H9 (cell line): ENCODE data around the gene ZNF557. TPM values are rescaled to one million over a fixed set of nuclear protein-coding genes. Genes with fewer than 3 reads are reported as not detected.

Experiments
- DNase-seq: peaks from one replicate; pipeline ENCODE4 v3.0.0-alpha.2; 2017
- H2AFZ ChIP-seq: one replicate; pipeline ENCODE4 v1.6.1; 2013; ENCODE audit warnings: mild to moderate bottlenecking, low read length, control low read depth, moderate library complexity
- H2AK5ac ChIP-seq: 2 replicates; pipeline ENCODE4 v1.6.1; 2013; ENCODE audit warnings: low read length, control low read depth, mixed read lengths; ENCODE audit not compliant: insufficient read length
- H2BK120ac ChIP-seq: one replicate; pipeline ENCODE4 v1.6.1; 2013; ENCODE audit warnings: low read depth, mild to moderate bottlenecking, low read length, control low read depth, inconsistent platforms; ENCODE audit not compliant: poor library complexity, severe bottlenecking
- H2BK12ac ChIP-seq: 2 replicates; pipeline ENCODE4 v1.6.1; 2013; ENCODE audit warnings: low read length, control low read depth, mixed read lengths, low read depth; ENCODE audit not compliant: insufficient read length
- H2BK15ac ChIP-seq: 2 replicates; pipeline ENCODE4 v1.6.1; 2013; ENCODE audit warnings: low read depth, low read length, control low read depth
- H2BK20ac ChIP-seq: one replicate; pipeline ENCODE4 v1.6.1; 2013; ENCODE audit warnings: low read depth, mild to moderate bottlenecking, low read length, control low read depth, inconsistent platforms; ENCODE audit not compliant: poor library complexity, severe bottlenecking
- H2BK5ac ChIP-seq: 2 replicates; pipeline ENCODE4 v1.6.1; 2013; ENCODE audit warnings: low read length, control low read depth, mixed read lengths; ENCODE audit not compliant: insufficient read length
- H3K14ac ChIP-seq: 2 replicates; pipeline ENCODE4 v1.6.1; 2013; ENCODE audit warnings: low read length, control low read depth; ENCODE audit not compliant: insufficient read depth
- H3K18ac ChIP-seq: 2 replicates; pipeline ENCODE4 v1.6.1; 2013; ENCODE audit warnings: low read depth, mild to moderate bottlenecking, mixed read lengths, low read length, control low read depth; ENCODE audit not compliant: insufficient read length
- H3K23ac ChIP-seq: 2 replicates; pipeline ENCODE4 v1.6.1; 2013; ENCODE audit warnings: low read length, control low read depth, mixed read lengths, low read depth; ENCODE audit not compliant: insufficient read length
- H3K23me2 ChIP-seq: 2 replicates; pipeline ENCODE4 v1.6.1; 2013; ENCODE audit warnings: low read depth, mild to moderate bottlenecking, mixed read lengths, low read length, control low read depth; ENCODE audit not compliant: insufficient read length, poor library complexity, severe bottlenecking
- H3K27ac ChIP-seq: 2 replicates; pipeline ENCODE4 v1.5.1; 2013; ENCODE audit warnings: low read length, control low read depth, mixed read lengths, low read depth; ENCODE audit not compliant: insufficient read length
- H3K27me3 ChIP-seq: 2 replicates; pipeline ENCODE4 v1.6.1; 2013; ENCODE audit warnings: low read length, control low read depth, inconsistent platforms; ENCODE audit not compliant: insufficient read depth
- H3K4ac ChIP-seq: 2 replicates; pipeline ENCODE4 v1.6.1; 2013; ENCODE audit warnings: low read depth, mild to moderate bottlenecking, control low read depth, inconsistent platforms, low read length, moderate library complexity
- H3K4me1 ChIP-seq: 2 replicates; pipeline ENCODE4 v1.6.1; 2013; ENCODE audit warnings: low read length, control low read depth, inconsistent platforms; ENCODE audit not compliant: insufficient read depth
- H3K4me2 ChIP-seq: 2 replicates; pipeline ENCODE4 v1.6.1; 2013; ENCODE audit warnings: low read length, control low read depth, mixed read lengths; ENCODE audit not compliant: insufficient read length, insufficient read depth
- H3K56ac ChIP-seq: 2 replicates; pipeline ENCODE4 v1.6.1; 2013; ENCODE audit warnings: low read depth, mild to moderate bottlenecking, mixed read lengths, low read length, control low read depth; ENCODE audit not compliant: insufficient read length
- H3K79me1 ChIP-seq: 2 replicates; pipeline ENCODE4 v1.6.1; 2013; ENCODE audit warnings: low read depth, mild to moderate bottlenecking, moderate library complexity, low read length, control low read depth, inconsistent platforms; ENCODE audit not compliant: insufficient read depth, poor library complexity, severe bottlenecking
- H3K79me2 ChIP-seq: 2 replicates; pipeline ENCODE4 v1.6.1; 2013; ENCODE audit warnings: low read length, control low read depth, inconsistent platforms; ENCODE audit not compliant: insufficient read depth
- H3K9ac ChIP-seq: 2 replicates; pipeline ENCODE4 v1.6.1; 2013; ENCODE audit warnings: low read length, control low read depth, mixed read lengths; ENCODE audit not compliant: insufficient read length; ENCODE audit errors: extremely low read depth
- H3K9me3 ChIP-seq: one replicate; pipeline ENCODE4 v1.6.1; 2013; ENCODE audit warnings: low read depth, low read length, inconsistent platforms; ENCODE audit not compliant: control insufficient read depth
- H3T11ph ChIP-seq: one replicate; pipeline ENCODE4 v1.6.1; 2013; ENCODE audit warnings: mild to moderate bottlenecking, low read length, control low read depth, inconsistent platforms
- H4K20me1 ChIP-seq: one replicate; pipeline ENCODE4 v1.6.1; 2013; ENCODE audit not compliant: control insufficient read depth, insufficient read length, insufficient read depth
- H4K5ac ChIP-seq: 2 replicates; pipeline ENCODE4 v1.6.1; 2013; ENCODE audit warnings: low read depth, mild to moderate bottlenecking, mixed read lengths, low read length, control low read depth; ENCODE audit not compliant: insufficient read length
- H4K8ac ChIP-seq: replicated peaks from 2 replicates; pipeline ENCODE4 v1.6.1; 2013; ENCODE audit warnings: low read length, control low read depth, mixed read lengths, low read depth; ENCODE audit not compliant: insufficient read length
- H4K91ac ChIP-seq: 2 replicates; pipeline ENCODE4 v1.6.1; 2013; ENCODE audit warnings: low read depth, mild to moderate bottlenecking, moderate library complexity, mixed read lengths, low read length, control low read depth; ENCODE audit not compliant: insufficient read length
- H3K27ac Mint-ChIP-seq, 3 experiments: 2 replicates in 2 of 3; 3 replicates in 1 of 3; pipeline ENCODE4 v1.8.0; 2020 to 2021; ENCODE audit warnings: mixed read lengths in 3 of 3, mild to moderate bottlenecking in 1 of 3, moderate library complexity in 1 of 3
- H3K27me3 Mint-ChIP-seq: 2 replicates; pipeline ENCODE4 v1.8.0; 2021; ENCODE audit warnings: low read depth, mild to moderate bottlenecking, moderate library complexity, mixed read lengths
- H3K36me3 Mint-ChIP-seq, 3 experiments: 2 replicates in 2 of 3; 3 replicates in 1 of 3; pipeline ENCODE4 v1.8.0; 2020 to 2021; ENCODE audit warnings: low read depth in 3 of 3, mixed read lengths in 3 of 3; ENCODE audit not compliant: insufficient read depth in 1 of 3
- H3K4me1 Mint-ChIP-seq, 2 experiments: 2 replicates each; pipeline ENCODE4 v1.8.0; 2020; ENCODE audit warnings: mixed read lengths in 2 of 2
- H3K4me3 Mint-ChIP-seq, 2 experiments: 2 replicates in 1 of 2; 3 replicates in 1 of 2; pipeline ENCODE4 v1.8.0; 2020 to 2021; ENCODE audit warnings: mild to moderate bottlenecking in 2 of 2, mixed read lengths in 2 of 2, moderate library complexity in 1 of 2
- H3K9me3 Mint-ChIP-seq, 2 experiments: 2 replicates in 1 of 2; 3 replicates in 1 of 2; pipeline ENCODE4 v1.8.0; 2020; ENCODE audit warnings: mild to moderate bottlenecking in 2 of 2, mixed read lengths in 2 of 2, moderate library complexity in 1 of 2
- CTCF ChIP-seq: fragments of 200-600 bp; sonication (generic); conservative IDR thresholded peaks from 3 replicates; pipeline ENCODE4 v1.8.0; 2021; ENCODE audit warnings: antibody characterized with exemption, mild to moderate bottlenecking
- WGBS: extraction: QIAGEN DNeasy Blood & Tissue Kit; methylation state at CpG from one replicate; pipeline ENCODE4 v1.1.7; 2013; ENCODE audit warnings: missing lambda C conversion rate, low lambda C conversion rate, mixed read lengths; ENCODE audit not compliant: insufficient read length; ENCODE audit errors: extremely low coverage; 5-methylcytosine and 5-hydroxymethylcytosine counted together
- total RNA-seq: library from RNA; stranded (reverse); gene quantifications from 2 replicates; pipeline ENCODE4 v1.2.1, GENCODE V29; 2021

ZNF557 gene
- total RNA-seq, 1 experiment from 2014 or later: 12.2 TPM

- no peaks in the 10 kb centered on the region for H3K9me3 ChIP-seq
- H2AK5ac ChIP-seq: no peak overlapping the region
- no peak overlapping the region for H3K23ac ChIP-seq
- WGBS: 100% methylated on average over 7 of the region's 10 CpGs
- H3K79me2 ChIP-seq: no peaks in the 10 kb centered on the region
- no peak overlapping the region for H3K14ac ChIP-seq
- peaks cover 3% of the 10 kb centered on the region in 2 experiments; a peak in 3 of 5 replicates for H3K9me3 Mint-ChIP-seq
- no peak for TF ChIP-seq CTCF
- no peaks in the 10 kb centered on the region; the same call in 1 of the 2 replicates for H3K4me1 ChIP-seq
- no peak overlapping the region for H3K18ac ChIP-seq
- H4K5ac ChIP-seq: no peak overlapping the region
- H3K23me2 ChIP-seq: no peaks in the 10 kb centered on the region
- peak overlapping the region; percentile 9 for H4K8ac ChIP-seq
- no peak overlapping the region for H2BK120ac ChIP-seq
- no peak overlapping the region for H2AFZ ChIP-seq
- H3T11ph ChIP-seq: no peak overlapping the region
- no peak overlapping the region for H2BK12ac ChIP-seq
- H3K36me3 Mint-ChIP-seq: no peaks in the 10 kb centered on the region
- no peak overlapping the region for H2BK15ac ChIP-seq
- no peak overlapping the region for H3K27ac ChIP-seq
- no peaks in the 10 kb centered on the region for H3K27me3 Mint-ChIP-seq
- no peak overlapping the region for H2BK5ac ChIP-seq
- H4K20me1 ChIP-seq: no peaks in the 10 kb centered on the region
- no peak overlapping the region for H2BK20ac ChIP-seq
- H3K27ac Mint-ChIP-seq: no peak overlapping the region
- no peaks in the 10 kb centered on the region for H3K79me1 ChIP-seq
- H3K4ac ChIP-seq: no peak overlapping the region
- peak overlapping the region; percentile 1 for H3K56ac ChIP-seq
- H3K4me2 ChIP-seq: no peak overlapping the region
- no peak overlapping the region for H4K91ac ChIP-seq
- H3K4me3 Mint-ChIP-seq: no peak overlapping the region
- H3K27me3 ChIP-seq: no peaks in the 10 kb centered on the region
- peaks cover 4 to 11% of the 10 kb centered on the region in 2 experiments for H3K4me1 Mint-ChIP-seq
- no peak overlapping the region for H3K9ac ChIP-seq
- DNase-seq: no peak
These were observed 37.5 kb downstream of the ZNF557 start for GRCh38 chr19:7106711-7107657.
